Testis (tissue), 2 donors: ENCODE data around the gene MS4A15.

Experiments used
- CTCF ChIP-seq, 3 experiments: fragments of 450-650 bp in 2 of 3; fragments of 200-600 bp in 1 of 3; sonication (generic) in 1 of 3; IDR thresholded peaks; one replicate each; pipeline ENCODE4 v1.5.1; 2016 to 2019; ENCODE audit warnings: antibody characterized with exemption in 3 of 3, mild to moderate bottlenecking in 2 of 3, moderate library complexity in 1 of 3
- POLR2A ChIP-seq: fragments of 450-650 bp; IDR thresholded peaks from one replicate; pipeline ENCODE4 v1.6.1; 2017; ENCODE audit warnings: antibody characterized with exemption, mild to moderate bottlenecking, moderate library complexity

- no peak for TF ChIP-seq POLR2A
- TF ChIP-seq CTCF (IDR thresholded peaks at IDR 0.05) = no peak
These were observed 19.5 kb downstream of the MS4A15 start for GRCh38 chr11:60776167-60776566.
